ENCODE measurements around the gene SEMA6D. TPM values are rescaled to one million over a fixed set of nuclear protein-coding genes. Genes with fewer than 3 reads are reported as not detected.

Gene SEMA6D
- total RNA-seq, 4 donors from 2014 or later: 6.3 to 22.0 (median 13.4) TPM

DNA sequence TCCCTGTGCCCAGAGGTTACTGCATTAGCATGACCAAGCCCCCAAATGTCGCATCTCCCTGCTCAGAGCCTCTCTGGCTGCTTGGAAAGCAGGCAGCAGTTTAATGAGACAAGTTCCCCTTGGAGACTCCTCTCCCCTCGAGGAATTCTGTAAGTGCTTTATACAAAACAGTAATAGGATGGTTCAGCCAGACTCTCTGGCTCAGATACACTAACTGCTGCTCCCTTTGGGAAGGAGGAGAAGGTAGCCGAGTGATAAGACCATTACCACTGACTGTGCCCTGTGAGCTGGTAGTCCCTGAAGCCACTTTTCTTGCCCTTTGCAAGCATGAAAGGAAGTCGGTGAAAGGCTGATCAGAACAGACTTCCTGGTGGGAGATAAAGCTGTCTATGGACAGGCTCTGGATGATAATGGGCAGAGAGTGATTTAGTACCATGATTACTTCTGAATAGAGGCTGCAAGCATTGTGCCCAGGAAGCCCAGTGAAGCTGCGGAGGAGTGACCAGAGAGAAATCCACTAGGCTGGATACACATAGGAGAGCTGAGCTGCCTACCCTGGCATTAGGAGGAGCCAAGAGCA is 100.8 kb downstream of the SEMA6D start:
- no peak overlapping the region for H3K27ac ChIP-seq
- 74% methylated on average over 5 of the region's 5 CpGs for WGBS
- TF ChIP-seq POLR2A (IDR thresholded peaks at IDR 0.05) (no peak), POLR2AphosphoS5 (IDR thresholded peaks at IDR 0.05) (no peak), EP300 (IDR thresholded peaks at IDR 0.05) (no peak)
- TF ChIP-seq, protein P1, sequence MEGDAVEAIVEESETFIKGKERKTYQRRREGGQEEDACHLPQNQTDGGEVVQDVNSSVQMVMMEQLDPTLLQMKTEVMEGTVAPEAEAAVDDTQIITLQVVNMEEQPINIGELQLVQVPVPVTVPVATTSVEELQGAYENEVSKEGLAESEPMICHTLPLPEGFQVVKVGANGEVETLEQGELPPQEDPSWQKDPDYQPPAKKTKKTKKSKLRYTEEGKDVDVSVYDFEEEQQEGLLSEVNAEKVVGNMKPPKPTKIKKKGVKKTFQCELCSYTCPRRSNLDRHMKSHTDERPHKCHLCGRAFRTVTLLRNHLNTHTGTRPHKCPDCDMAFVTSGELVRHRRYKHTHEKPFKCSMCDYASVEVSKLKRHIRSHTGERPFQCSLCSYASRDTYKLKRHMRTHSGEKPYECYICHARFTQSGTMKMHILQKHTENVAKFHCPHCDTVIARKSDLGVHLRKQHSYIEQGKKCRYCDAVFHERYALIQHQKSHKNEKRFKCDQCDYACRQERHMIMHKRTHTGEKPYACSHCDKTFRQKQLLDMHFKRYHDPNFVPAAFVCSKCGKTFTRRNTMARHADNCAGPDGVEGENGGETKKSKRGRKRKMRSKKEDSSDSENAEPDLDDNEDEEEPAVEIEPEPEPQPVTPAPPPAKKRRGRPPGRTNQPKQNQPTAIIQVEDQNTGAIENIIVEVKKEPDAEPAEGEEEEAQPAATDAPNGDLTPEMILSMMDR (IDR thresholded peaks at IDR 0.05): no peak
- no peaks in the 10 kb centered on the region for H3K36me3 ChIP-seq
- H3K4me1 ChIP-seq: peaks cover 18% of the 10 kb centered on the region
- H3K4me3 ChIP-seq: no peak overlapping the region
- H3K27me3 ChIP-seq: no peaks in the 10 kb centered on the region
- no peaks in the 10 kb centered on the region for H3K9me3 ChIP-seq
- DNase-seq (ENCODE audit: low spot score in 2 of 2): no peak

DNA sequence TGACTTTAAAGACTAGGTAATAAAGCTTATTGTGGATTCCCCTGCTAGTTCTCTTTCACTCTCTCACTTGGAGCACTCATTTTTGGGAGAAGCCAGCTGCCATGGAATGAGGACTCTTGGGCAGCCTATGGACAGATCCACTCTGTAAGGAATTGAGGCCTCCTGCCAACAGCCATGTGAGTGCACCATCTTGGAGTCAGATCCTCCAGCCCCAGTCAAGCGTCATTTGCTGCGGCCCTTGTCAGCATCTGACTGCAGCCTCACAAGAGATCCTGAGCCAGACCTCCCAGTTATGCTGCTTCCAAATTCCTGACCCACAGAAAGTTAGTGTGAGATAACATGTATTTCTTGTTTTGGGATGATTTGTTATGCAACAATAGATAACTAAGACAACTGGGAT is 101.9 kb downstream of the SEMA6D start:
- Histone ChIP-seq H3K9me3 (no peaks in the 10 kb centered on the region), H3K27ac (no peak overlapping the region), H3K4me1 (peaks cover 23% of the 10 kb centered on the region), H3K27me3 (no peaks in the 10 kb centered on the region), H3K4me3 (no peak overlapping the region), H3K36me3 (no peaks in the 10 kb centered on the region)
- DNase-seq (ENCODE audit: low spot score in 2 of 2): no peak
- TF ChIP-seq, protein P1 (IDR thresholded peaks at IDR 0.05): no peak
- TF ChIP-seq EP300 (IDR thresholded peaks at IDR 0.05) (no peak), POLR2AphosphoS5 (IDR thresholded peaks at IDR 0.05) (no peak), POLR2A (IDR thresholded peaks at IDR 0.05) (no peak)
- WGBS: 100% methylated on average over 2 of the region's 2 CpGs

DNA sequence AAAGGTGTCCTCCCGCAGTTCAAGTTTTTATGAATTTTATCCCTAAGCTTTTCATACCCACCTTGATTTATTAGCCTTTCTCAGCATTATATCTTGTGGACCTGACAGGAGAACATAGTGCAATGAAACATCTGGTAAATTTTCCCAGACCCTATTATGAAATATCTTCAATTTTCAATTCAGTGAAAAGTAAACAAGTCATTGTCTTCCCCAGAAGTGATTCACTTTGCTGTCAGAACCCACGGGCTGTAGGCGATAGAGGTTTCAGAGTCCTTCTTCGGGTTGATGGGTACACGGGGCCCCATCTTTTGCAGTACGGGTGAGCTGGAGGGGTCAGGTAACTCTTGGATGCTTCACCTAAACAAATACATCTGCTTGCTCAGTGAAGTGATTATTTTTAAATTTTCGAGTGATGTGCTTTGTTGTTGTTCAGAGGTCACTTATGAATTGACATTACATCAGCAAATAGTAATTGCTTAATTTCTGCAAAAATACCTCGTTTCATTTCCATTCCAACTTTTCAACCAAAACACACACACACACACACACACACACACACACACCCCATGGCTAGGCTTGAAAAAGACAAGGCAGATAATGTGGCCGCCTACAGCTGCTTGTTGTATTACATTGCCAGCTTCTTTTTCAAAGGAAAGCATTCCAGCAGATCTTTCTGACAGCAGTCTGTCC is 102.9 kb downstream of the SEMA6D start:
- 38% methylated on average over 9 of the region's 9 CpGs for WGBS
- no peak for DNase-seq (ENCODE audit: low spot score in 2 of 2)

DNA sequence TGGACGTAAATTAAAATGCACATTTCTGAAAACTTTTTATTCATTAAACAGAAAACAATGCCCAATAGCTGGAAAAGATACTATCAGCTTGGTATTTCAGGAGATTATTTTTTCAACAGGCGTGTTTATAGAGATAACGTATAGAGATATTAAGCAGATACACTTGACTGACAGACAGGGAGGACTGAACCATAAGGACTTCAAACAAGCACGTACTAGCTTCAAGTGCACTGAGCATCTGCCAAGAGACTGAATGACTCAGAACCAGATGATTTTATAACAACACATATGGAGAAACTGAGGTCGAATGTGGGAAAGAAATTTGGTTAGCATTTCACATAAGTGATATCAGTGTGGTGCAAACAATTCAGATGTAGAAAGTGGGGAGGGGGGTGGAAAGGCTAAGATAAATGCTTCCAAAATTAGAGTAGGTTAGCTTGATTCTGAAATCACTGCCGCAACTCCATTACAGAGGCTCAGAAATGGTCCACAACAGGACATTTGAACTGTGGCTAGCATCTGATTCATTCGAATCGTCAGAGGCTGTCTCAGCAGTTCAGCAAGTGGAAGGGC is 103.5 kb downstream of the SEMA6D start:
- H3K9me3 ChIP-seq: no peaks in the 10 kb centered on the region
- peaks cover 28% of the 10 kb centered on the region for H3K4me1 ChIP-seq
- 37% methylated on average over 8 of the region's 8 CpGs for WGBS
- H3K27me3 ChIP-seq: no peaks in the 10 kb centered on the region
- DNase-seq (ENCODE audit: low spot score in 2 of 2): no peak
- TF ChIP-seq EP300 (IDR thresholded peaks at IDR 0.05): no peak
- no peak for TF ChIP-seq POLR2AphosphoS5 (IDR thresholded peaks at IDR 0.05)
- TF ChIP-seq POLR2A (IDR thresholded peaks at IDR 0.05): no peak
- TF ChIP-seq, protein P1 (IDR thresholded peaks at IDR 0.05): no peak
- no peaks in the 10 kb centered on the region for H3K36me3 ChIP-seq
- H3K27ac ChIP-seq: no peak overlapping the region
- no peak overlapping the region for H3K4me3 ChIP-seq

More for the DNA sequence above, 102.9 kb downstream of the SEMA6D start:
- Histone ChIP-seq H3K4me1 (peaks cover 28% of the 10 kb centered on the region), H3K36me3 (no peaks in the 10 kb centered on the region), H3K4me3 (no peak overlapping the region), H3K27me3 (no peaks in the 10 kb centered on the region), H3K27ac (no peak overlapping the region), H3K9me3 (no peaks in the 10 kb centered on the region)
- TF ChIP-seq, protein P1 (IDR thresholded peaks at IDR 0.05): no peak
- TF ChIP-seq EP300 (IDR thresholded peaks at IDR 0.05) (no peak), POLR2A (IDR thresholded peaks at IDR 0.05) (no peak), POLR2AphosphoS5 (IDR thresholded peaks at IDR 0.05) (no peak)

DNA sequence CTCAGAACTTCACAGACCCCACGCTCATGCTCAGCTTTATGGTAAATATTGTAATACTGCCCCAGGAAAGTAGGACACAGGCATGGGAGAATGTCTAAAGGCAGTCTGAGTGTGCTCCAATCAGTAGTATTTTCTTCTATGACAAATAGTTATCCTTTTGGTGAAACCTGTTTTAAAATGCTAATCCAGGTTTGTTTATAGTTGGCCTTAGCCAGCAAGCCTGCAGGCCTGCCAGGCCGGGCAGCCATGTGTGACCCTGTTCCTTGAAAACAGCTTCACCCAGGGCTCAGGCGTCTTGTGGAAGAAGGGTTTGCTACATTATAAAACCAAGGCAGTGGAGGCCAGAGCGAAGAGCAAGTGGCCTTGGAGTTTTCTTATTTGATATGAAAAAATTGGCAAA is 104.7 kb downstream of the SEMA6D start:
- no peak overlapping the region for H3K4me3 ChIP-seq
- no peaks in the 10 kb centered on the region for H3K27me3 ChIP-seq
- H3K36me3 ChIP-seq: no peaks in the 10 kb centered on the region
- peaks cover 28% of the 10 kb centered on the region for H3K4me1 ChIP-seq
- no peak for DNase-seq (ENCODE audit: low spot score in 2 of 2)
- H3K27ac ChIP-seq: no peak overlapping the region
- TF ChIP-seq POLR2A (IDR thresholded peaks at IDR 0.05) (no peak), EP300 (IDR thresholded peaks at IDR 0.05) (no peak), POLR2AphosphoS5 (IDR thresholded peaks at IDR 0.05) (no peak)
- TF ChIP-seq, protein P1 (IDR thresholded peaks at IDR 0.05): no peak
- 68% methylated on average over 4 of the region's 4 CpGs for WGBS
- H3K9me3 ChIP-seq: no peaks in the 10 kb centered on the region

Measured in suprapubic skin (tissue), 4 donors.